ENCODE data around the gene GSK3A.

GRCh38 chr19:42246143-42246921, 3.9 kb upstream of the GSK3A start:
- TF ChIP-seq CTCF (IDR thresholded peaks at IDR 0.05; ENCODE audit: low read depth, low read length), result no peak
- TF ChIP-seq EZH2phosphoT487 (IDR thresholded peaks at IDR 0.05; ENCODE audit: low read depth), result no peak
